KMS-11 (cell line): ENCODE data around the gene PACS1.

Experiments
- H2AFZ ChIP-seq: fragments of 200-600 bp; sonication (generic); 2 replicates; pipeline ENCODE4 v1.6.1; 2016; ENCODE audit warnings: antibody characterized with exemption, mixed run types, low read depth
- H3K27ac ChIP-seq: fragments of 200-600 bp; sonication (generic); 2 replicates; pipeline ENCODE4 v1.6.1; 2016; ENCODE audit warnings: mild to moderate bottlenecking, mixed run types
- H3K27me3 ChIP-seq: fragments of 200-600 bp; sonication (generic); 2 replicates; pipeline ENCODE4 v1.6.1; 2017; ENCODE audit warnings: mild to moderate bottlenecking, low read depth, mixed run types, moderate library complexity; ENCODE audit not compliant: insufficient read depth
- H3K36me3 ChIP-seq: fragments of 200-600 bp; sonication (generic); 2 replicates; pipeline ENCODE4 v1.6.1; 2017; ENCODE audit warnings: mild to moderate bottlenecking, mixed run types; ENCODE audit not compliant: insufficient read depth
- H3K4me1 ChIP-seq: fragments of 200-600 bp; sonication (generic); 2 replicates; pipeline ENCODE4 v1.6.1; 2016; ENCODE audit warnings: mild to moderate bottlenecking, low read depth, mixed run types; ENCODE audit not compliant: poor library complexity, severe bottlenecking
- H3K4me2 ChIP-seq: fragments of 200-600 bp; sonication (generic); 2 replicates; pipeline ENCODE4 v1.7.0; 2016; ENCODE audit warnings: mild to moderate bottlenecking, mixed run types
- H3K4me3 ChIP-seq: fragments of 200-600 bp; sonication (generic); IDR thresholded peaks from 2 replicates; pipeline ENCODE4 v1.6.1; 2017; ENCODE audit warnings: low read depth, low read length, mixed read lengths; ENCODE audit not compliant: insufficient read depth
- H3K79me2 ChIP-seq: fragments of 200-600 bp; sonication (generic); 2 replicates; pipeline ENCODE4 v1.6.1; 2016; ENCODE audit warnings: low read depth, mixed run types; ENCODE audit not compliant: insufficient read depth
- H3K9ac ChIP-seq: fragments of 200-600 bp; sonication (generic); 2 replicates; pipeline ENCODE4 v1.6.1; 2016; ENCODE audit warnings: mild to moderate bottlenecking, mixed run types
- H4K20me1 ChIP-seq: fragments of 200-600 bp; sonication (generic); 2 replicates; pipeline ENCODE4 v1.6.1; 2016; ENCODE audit warnings: mild to moderate bottlenecking, mixed run types; ENCODE audit not compliant: insufficient read depth
- TF ChIP-seq, protein P1 (sequence below): fragments of 200-600 bp; sonication (generic); conservative IDR thresholded peaks from 2 replicates; pipeline ENCODE4 v1.6.1; 2017; ENCODE audit warnings: low read depth, mild to moderate bottlenecking, antibody characterized with exemption, low read length, moderate library complexity, mixed read lengths

PACS1 gene

DNA sequence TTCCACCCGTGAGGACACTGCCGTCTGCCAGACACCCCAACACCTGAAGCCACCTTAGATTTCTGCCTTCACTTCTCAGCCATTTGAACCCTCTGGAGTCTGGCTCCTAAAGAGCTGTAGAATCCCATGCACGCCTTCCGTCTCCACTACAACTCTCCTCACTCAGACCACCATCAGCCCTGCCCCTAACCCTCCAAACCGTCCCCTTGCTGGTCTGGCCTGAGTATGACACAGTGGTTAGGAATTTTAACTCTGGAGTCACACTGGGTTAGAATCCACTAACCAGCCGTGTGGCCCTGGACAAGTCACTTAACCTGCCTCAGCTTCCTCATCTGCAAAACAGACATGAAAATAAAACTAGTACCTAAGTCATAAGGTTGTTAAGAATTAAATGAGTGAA, 210.9 kb downstream of the PACS1 start:
- H3K4me1 ChIP-seq: peaks cover 27% of the 10 kb centered on the region
- H3K9ac ChIP-seq: no peak overlapping the region
- no peak overlapping the region for H3K27ac ChIP-seq
- H3K79me2 ChIP-seq: no peaks in the 10 kb centered on the region
- peaks cover 4% of the 10 kb centered on the region; the same call in 1 of the 2 replicates for H3K27me3 ChIP-seq
- H4K20me1 ChIP-seq: no peaks in the 10 kb centered on the region
- no peaks in the 10 kb centered on the region for H3K36me3 ChIP-seq
- no peak overlapping the region for H3K4me3 ChIP-seq
- TF ChIP-seq, protein P1, sequence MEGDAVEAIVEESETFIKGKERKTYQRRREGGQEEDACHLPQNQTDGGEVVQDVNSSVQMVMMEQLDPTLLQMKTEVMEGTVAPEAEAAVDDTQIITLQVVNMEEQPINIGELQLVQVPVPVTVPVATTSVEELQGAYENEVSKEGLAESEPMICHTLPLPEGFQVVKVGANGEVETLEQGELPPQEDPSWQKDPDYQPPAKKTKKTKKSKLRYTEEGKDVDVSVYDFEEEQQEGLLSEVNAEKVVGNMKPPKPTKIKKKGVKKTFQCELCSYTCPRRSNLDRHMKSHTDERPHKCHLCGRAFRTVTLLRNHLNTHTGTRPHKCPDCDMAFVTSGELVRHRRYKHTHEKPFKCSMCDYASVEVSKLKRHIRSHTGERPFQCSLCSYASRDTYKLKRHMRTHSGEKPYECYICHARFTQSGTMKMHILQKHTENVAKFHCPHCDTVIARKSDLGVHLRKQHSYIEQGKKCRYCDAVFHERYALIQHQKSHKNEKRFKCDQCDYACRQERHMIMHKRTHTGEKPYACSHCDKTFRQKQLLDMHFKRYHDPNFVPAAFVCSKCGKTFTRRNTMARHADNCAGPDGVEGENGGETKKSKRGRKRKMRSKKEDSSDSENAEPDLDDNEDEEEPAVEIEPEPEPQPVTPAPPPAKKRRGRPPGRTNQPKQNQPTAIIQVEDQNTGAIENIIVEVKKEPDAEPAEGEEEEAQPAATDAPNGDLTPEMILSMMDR: no peak
- H2AFZ ChIP-seq: no peak overlapping the region
- no peak overlapping the region for H3K4me2 ChIP-seq

DNA sequence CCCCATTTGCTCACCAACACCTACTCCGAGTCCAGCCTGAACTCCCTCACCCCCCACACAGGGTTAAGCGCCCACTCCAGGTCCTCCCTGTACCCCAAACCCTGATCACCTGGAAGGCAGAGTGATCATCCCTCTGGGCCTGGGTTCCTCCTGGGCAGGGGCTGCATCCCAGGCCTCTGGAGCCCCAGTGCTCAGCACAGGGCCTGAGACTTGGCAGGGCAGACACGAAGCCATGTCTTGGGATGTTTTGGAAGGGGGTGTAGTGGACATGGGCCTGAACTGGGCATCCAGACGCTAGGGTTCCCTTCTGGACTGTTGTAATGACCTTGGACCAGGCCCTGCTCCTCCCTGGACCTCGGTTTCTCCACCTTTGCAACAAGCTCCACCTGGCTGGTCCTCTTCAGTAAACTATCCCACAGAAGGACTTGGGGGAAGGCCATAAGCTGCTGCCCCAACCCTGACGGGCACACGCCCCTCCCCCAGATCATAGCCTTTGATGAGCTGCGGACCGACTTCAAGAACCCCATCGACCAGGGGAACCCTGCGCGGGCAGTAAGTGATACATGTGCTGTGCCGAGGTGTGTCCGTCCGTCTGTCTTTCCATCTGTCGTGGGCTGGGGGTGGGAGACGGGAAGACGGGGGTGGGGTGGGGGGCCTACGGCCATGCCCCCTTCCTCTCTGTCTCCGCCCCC, 211.8 kb downstream of the PACS1 start:
- Histone ChIP-seq H3K79me2 (no peaks in the 10 kb centered on the region), H3K4me2 (no peak overlapping the region)

DNA sequence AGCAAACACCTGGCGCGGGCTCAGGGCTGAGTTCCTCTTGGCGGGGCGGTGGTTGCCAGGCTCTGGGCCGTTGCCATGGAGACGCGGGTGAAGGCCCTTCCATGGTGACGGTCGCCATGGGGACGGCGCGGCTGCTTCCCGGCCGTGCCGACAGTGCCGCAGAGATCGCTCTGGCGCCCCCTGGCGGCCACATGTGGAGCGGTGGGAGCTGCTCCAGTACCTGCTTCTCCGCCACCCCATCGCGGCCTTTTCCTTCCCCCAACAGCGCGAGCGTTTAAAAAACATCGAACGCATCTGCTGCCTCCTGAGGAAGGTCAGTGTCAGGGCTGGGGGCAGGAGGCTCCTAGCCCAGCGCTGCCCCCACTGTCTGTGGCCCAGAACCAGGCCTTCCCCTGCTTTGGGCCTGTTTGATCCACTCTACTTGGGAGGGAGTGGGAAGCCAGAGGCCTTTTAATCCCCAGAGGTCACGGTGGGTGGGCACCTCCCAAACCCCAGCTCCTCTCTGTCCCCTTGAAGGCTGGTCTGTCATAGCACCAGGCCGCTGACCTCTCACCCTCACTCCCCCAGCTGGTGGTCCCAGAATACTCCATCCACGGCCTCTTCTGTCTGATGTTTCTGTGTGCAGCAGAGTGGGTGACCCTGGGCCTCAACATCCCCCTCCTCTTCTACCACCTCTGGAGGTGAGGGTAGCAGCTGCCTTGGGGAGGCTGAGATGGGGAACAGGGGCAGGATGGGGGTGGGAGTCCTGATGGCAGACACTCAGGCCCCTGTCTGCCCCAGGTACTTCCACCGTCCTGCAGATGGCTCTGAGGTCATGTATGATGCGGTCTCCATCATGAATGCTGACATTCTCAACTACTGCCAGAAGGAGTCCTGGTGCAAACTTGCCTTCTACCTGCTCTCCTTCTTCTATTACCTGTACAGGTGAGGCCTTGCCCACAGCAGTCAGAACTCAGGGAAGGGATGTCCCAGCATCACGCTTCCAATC, 212.7 kb downstream of the PACS1 start:
- H3K4me2 ChIP-seq: peak overlapping the region; percentile 64
- peaks cover 18% of the 10 kb centered on the region for H3K4me1 ChIP-seq
- no peaks in the 10 kb centered on the region for H4K20me1 ChIP-seq
- no peaks in the 10 kb centered on the region for H3K36me3 ChIP-seq
- peaks cover under 1% of the 10 kb centered on the region; the same call in 1 of the 2 replicates for H3K79me2 ChIP-seq
- H3K27ac ChIP-seq: peak overlapping the region; percentile 47
- no peak overlapping the region; the same call in 1 of the 2 replicates for H2AFZ ChIP-seq
- H3K27me3 ChIP-seq: peaks cover 4% of the 10 kb centered on the region; the same call in 1 of the 2 replicates
- no peak overlapping the region for H3K4me3 ChIP-seq
- no peak overlapping the region for H3K9ac ChIP-seq
- TF ChIP-seq, protein P1: peak; percentile 86

More for the DNA sequence above, 211.8 kb downstream of the PACS1 start:
- H3K27me3 ChIP-seq: peaks cover 4% of the 10 kb centered on the region; the same call in 1 of the 2 replicates
- H3K36me3 ChIP-seq: no peaks in the 10 kb centered on the region
- H3K4me1 ChIP-seq: peaks cover 26% of the 10 kb centered on the region
- H3K9ac ChIP-seq: no peak overlapping the region
- no peak overlapping the region for H3K4me3 ChIP-seq
- H4K20me1 ChIP-seq: no peaks in the 10 kb centered on the region
- H3K27ac ChIP-seq: no peak overlapping the region
- TF ChIP-seq, protein P1: no peak
- no peak overlapping the region for H2AFZ ChIP-seq

DNA sequence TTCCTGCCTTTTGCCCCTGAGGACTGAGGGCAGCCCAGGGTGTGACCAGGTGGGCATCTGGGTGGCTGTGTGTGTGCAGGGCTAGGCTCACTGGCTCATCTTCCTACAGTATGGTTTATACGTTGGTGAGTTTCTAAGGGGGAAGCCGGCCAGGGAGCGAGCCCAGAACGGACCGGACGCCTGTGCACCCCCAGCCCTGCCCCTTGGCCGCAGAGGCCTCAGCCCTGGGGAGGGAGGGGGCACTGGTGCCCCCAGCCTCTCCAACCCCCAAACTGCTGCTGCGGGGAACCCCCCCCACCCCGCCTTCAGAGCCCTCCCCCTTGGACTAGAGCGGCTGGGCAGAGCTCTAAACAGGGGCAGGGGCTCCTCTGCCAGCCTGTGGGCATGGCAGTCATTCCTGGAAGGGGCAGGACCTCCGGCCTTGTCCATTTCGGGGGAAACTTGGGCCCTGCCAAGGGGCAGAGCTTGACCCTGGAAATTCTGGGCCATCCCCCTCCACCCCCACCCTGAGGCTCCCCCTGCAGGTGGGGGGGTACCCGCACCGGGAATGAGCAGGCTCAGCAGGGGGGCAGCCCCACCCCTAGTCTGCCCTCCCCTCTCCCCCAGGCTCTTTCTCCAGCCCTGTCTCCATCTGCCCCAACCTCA, 213.5 kb downstream of the PACS1 start:
- H3K36me3 ChIP-seq: no peaks in the 10 kb centered on the region
- no peak overlapping the region for H2AFZ ChIP-seq
- H3K27me3 ChIP-seq: peaks cover 4% of the 10 kb centered on the region; the same call in 1 of the 2 replicates
- TF ChIP-seq, protein P1: no peak; the same call in 1 of the 2 replicates
- no peak overlapping the region for H3K9ac ChIP-seq
- peaks cover 8% of the 10 kb centered on the region; the same call in 1 of the 2 replicates for H3K79me2 ChIP-seq
- H3K4me2 ChIP-seq: no peak overlapping the region; the same call in 1 of the 2 replicates
- H3K27ac ChIP-seq: no peak overlapping the region
- no peak overlapping the region for H3K4me3 ChIP-seq
- peaks cover 25% of the 10 kb centered on the region for H3K4me1 ChIP-seq
- no peaks in the 10 kb centered on the region for H4K20me1 ChIP-seq
